Measurements from ENCODE around the gene NNMT.

Gene NNMT

DNA sequence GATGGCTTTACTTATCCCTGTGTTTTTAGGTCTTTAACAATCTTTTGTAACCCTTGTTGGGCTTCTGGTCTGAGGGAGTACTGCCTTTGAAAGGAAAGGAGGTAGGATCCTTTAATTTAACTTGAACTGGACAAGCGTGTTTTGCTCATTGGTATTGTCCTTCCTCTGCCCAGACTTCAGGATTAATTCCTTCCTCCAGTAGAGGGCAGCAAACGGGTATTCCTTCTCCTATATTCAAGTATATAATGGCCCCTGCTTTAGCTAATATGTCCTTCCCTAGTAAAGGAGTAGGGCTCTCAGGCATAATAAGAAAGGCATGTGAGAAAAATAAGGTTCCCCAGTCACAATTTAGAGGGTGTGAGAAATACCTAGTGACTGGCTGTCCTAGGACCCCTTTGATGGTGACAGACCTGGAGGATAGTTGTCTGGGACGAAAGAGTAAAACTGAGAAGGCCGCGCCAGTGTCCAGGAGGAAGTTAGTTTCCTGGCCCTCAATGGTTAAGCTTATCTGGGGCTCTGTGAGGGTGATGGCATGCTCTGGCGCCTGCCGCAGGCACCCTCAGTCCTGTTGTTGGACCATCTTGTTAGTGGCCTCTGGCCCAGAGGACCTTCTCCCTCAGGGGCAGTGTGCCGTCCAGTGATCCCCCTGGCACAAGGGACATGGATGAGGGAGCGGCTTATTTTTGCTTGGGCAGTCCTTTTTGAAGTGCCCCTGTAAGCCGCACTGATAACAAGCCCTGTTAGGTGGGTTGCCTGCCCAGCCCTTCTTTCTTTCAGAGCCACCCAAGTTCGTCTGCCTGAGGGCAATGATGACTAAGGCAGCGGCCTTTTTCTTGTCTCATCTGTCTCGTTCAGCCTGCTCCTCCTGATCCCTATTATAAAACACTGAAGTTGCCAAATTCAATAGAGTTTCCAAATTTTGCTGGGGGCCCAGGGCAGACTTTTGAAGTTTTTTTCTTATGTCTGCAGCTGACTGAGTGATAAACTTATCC, 52.3 kb downstream of the NNMT start:
- no peak for DNase-seq (ENCODE audit: low read depth in 2 of 2)

DNA sequence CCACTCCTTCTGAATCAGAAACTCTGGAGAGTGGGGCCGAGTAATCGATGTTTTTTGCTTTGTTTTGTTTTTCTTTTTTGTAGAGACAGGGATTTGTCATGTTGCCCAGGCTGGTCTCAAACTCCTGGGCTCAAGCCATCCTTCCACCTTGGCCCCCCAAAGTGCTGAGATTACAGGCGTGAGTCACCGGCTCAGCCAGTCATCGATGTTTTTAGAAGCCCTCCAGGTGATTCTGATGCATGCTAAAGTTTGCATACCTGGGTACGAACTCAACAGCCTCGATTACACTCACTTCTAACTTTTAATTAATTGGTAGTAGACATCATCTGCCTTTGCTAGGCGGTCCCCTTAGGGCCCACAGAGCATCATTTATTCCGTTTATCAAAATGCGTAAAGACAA, 53.8 kb downstream of the NNMT start:
- no peak for DNase-seq (ENCODE audit: low read depth in 2 of 2)

DNA sequence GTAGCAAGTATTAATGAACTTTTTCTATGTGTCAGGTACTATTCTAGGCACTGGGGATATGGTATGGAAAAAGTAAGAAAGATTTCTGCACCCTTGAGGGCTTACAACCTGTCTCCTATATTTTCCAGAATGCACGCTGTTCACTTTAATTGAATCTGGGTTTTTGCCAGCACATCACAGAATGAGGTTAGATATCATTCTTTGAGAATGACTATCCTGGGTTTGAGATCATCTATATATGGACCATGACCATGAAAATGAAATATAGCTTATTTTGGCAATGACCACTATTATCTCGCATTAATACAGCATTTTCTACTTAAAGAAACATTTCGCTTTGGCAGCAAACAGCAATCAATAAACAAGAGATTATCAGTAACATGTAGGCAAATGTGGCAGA, 57.2 kb downstream of the NNMT start:
- no peak for DNase-seq (ENCODE audit: low read depth in 2 of 2)

DNA sequence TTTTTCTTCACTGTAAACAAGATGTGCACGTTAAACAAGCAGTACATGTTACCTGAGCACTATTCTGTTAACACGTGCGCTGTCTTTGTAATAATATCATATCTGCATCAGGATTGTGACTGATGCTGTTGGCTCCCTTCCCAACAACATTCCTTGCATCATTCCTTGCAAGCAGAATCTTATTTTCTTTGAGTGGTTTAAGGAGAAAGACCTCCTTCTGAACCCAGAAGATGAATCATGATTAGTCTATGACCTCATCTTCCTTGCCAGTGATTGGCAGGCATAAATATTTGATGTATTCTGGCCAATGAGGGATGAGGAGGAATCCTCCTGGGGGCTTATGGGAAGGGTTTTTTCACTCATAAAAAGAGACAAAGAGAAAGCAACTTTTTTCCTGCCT, 57.9 kb downstream of the NNMT start:
- DNase-seq (ENCODE audit: low read depth in 2 of 2), result no peak

DNA sequence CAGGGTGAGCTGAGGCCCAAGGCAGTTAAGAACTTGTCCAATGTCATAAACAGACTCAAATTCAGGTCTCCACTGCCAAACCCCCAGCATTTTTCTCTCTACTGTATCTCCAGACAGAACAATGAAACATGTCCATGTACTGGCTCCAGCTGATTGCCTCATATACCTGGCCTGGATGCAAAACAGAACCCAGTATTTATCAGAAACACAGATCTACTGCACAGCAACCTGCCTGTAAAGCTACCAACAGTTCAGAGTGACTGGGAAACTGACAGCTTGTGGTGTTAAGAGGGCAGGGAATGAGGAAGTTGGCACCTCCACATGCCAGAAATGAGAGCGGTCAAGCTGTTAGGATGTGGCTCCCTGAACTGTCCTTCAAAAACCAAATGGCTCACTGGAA, 62.5 kb downstream of the NNMT start:
- no peak for DNase-seq (ENCODE audit: low read depth in 2 of 2)

DNA sequence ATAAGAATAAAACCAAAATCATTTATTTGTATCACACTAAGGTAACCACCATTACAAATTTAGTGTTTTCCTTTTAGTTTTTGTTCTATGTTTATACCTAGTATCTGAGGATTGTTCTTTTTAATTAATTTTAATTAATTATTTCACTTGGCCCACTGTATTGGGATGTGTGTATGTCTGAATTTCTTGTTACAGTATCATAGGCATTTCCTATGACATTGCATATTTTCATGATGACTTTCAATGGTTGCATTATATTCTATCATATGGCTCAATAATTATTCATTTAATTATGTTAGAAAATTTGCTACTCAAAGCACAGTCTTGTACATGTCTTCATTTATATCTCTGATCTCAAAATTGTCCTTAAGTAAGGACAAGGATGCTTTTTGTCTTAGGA, 63.1 kb downstream of the NNMT start:
- DNase-seq (ENCODE audit: low read depth in 2 of 2), result no peak

DNA sequence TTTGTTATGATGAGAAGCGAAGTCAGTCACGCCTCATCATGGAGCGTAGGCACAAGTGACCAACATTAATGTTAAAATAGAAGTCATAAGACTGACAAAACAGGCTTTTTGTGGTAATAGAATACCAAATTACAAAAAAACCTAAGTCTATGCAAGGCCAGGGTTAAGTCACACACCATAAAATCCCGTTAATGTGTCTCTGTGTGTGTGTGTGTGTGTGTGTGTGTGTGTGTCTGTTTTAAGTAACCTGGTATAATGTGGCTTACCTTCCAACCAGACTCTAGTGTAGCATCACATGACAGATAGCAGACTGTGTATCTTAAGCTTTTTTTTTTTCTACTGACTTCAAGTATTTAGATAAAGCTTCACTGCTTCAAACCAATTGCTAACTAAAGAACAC, 66.1 kb downstream of the NNMT start:
- no peak for DNase-seq (ENCODE audit: low read depth in 2 of 2)

DNA sequence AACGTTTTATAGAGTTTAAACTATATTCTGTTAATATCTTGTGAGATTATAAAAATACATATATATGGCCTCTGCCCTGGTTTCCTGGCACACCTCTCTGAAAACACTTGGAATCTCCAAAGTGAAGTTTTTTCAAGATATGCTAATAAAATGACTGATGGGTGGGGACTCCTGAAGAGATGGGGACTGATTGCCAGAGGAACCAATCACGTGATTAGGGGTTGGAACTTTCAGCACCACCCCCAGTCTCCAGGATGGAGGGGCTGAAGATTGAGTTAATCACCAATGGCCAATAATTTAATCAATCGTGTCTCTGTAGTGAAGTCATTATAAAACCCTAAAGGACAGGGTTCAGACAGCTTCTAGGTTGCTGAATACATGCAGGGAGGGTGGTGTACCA, 66.8 kb downstream of the NNMT start:
- no peak for DNase-seq (ENCODE audit: low read depth in 2 of 2)
